Tongue (tissue), 2 donors: Measurements from ENCODE around the gene TBRG4. TPM values are rescaled to one million over a fixed set of nuclear protein-coding genes. Genes with fewer than 3 reads are reported as not detected.

Source experiments
- DNase-seq: peaks from one replicate; pipeline ENCODE4 v3.0.0-alpha.2; 2015
- total RNA-seq: library from RNA; depleted of rRNA; stranded (reverse); fragments of >200 nt; gene quantifications from one replicate; pipeline ENCODE4 v1.2.3, GENCODE V29; 2014

The TBRG4 gene
- total RNA-seq, 1 donor from 2014 or later, result 55.4 TPM

GRCh38 chr7:45073786-45074527 is 37.5 kb downstream of the TBRG4 start:
- no peak for DNase-seq

- DNase-seq, result no peak
These were observed 38.3 kb downstream of the TBRG4 start for GRCh38 chr7:45073031-45073785.

GRCh38 chr7:45072131-45073030 is 39.1 kb downstream of the TBRG4 start:
- no peak for DNase-seq

DNA sequence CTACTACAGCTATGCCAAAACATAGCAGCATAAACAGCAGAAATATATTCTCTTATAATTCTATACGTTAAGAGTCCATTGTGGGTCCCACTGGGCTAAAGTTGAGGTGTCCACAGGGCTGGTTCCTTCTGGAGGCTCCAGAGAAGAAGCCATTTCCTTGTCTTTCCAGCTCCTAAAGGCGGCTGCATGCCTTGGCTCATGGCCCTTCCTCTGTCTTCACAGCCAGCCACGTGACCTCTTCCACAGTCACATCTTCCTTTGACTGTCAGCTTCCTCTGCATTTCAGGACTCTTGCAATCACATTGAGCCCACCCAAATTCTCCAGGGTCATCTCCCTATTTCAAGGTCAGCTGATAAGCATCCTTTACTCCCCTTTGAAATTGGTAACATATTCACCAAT is 40.0 kb downstream of the TBRG4 start:
- no peak for DNase-seq

DNA sequence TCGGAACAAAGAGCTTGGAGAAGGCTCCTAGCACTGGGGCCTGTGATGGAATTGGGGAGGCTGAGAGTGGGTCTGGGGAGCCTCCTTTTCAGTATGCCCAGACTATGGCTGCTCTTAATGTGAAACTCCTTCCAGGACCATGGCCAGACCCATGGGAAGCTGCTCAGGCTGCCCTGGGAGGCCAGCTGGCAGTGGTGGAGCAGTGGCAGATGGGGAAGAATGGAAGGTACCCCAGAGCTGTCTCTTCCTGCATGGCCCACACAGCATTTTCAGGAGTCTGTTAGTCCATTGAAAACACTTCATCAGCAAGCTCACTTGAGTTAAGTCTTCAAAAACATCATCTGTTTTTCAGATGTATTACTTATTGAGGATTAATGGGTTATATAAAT is 41.2 kb downstream of the TBRG4 start:
- no peak for DNase-seq

GRCh38 chr7:45069444-45070253 is 41.8 kb downstream of the TBRG4 start:
- no peak for DNase-seq

GRCh38 chr7:45068236-45069023 is 43.1 kb downstream of the TBRG4 start:
- no peak for DNase-seq

DNA sequence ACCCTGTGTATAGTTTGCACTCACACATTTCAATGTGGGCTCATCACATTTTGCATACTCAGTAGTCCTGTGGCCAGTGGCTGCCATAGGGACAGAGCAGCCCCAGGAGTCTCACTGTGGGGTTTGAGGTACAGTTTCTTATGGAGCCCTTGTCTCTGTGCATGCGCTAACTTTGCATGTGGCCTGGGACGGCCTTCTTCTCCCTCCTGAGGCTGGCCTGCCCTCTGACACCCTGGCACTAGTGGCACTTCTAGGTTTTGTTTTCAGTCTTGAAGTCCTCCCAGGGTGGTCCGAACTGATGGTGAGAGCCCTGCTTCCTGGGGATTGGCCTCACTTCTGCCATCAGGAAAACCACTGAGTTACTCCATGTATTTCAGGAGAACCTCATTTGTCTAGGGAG is 43.9 kb downstream of the TBRG4 start:
- no peak for DNase-seq

DNA sequence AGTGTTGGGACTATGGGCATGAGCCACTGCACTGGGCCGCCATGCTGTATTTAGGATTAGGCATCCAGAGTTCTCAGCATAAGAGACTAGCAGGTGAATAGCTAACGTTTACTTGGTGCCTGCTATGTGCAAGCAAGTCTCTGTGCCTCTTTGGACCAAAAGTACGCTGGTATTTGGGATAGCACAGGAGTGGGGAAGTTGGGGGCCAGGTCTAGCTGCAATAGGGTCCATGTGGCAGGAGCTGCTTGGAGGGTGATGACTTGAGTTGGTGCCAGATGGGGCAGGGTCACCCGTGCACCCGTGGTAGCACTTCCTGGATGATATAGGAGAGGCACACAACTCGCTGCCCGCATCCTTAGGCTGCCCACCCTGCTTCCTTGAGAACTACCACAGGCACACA is 45.1 kb downstream of the TBRG4 start:
- no peak for DNase-seq

- no peak for DNase-seq
These were observed 46.2 kb downstream of the TBRG4 start for GRCh38 chr7:45065031-45065995.

DNA sequence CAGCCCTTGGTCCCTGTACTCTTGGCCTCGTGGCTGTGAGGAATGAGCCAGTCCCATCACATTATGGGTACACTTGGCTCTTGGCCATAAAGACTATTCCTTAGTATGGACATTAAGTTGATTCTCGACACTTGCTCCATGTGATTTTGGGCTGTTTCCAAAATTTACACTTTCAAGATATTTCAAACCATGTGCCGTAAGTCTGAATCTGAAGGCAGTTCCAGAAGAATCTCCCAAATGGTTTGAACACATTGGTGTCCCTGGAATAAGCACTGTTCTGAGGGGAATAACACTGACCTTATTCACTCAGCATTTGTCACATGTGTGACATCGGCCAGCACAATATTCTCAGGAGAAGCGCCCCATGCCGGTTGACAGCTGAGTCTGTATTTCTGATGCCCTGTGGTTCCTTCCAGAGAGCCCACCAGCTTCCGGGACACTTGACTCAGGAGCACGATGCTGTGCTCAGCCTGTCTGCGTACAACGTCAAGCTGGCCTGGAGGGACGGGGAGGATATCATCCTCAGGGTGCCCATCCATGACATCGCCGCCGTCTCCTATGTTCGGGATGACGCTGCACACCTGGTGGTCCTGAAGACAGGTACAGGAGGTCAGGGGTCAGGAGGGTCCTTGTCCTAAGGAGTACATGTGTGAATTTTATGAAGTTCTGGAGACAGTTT is 47.3 kb downstream of the TBRG4 start:
- no peak for DNase-seq

DNA sequence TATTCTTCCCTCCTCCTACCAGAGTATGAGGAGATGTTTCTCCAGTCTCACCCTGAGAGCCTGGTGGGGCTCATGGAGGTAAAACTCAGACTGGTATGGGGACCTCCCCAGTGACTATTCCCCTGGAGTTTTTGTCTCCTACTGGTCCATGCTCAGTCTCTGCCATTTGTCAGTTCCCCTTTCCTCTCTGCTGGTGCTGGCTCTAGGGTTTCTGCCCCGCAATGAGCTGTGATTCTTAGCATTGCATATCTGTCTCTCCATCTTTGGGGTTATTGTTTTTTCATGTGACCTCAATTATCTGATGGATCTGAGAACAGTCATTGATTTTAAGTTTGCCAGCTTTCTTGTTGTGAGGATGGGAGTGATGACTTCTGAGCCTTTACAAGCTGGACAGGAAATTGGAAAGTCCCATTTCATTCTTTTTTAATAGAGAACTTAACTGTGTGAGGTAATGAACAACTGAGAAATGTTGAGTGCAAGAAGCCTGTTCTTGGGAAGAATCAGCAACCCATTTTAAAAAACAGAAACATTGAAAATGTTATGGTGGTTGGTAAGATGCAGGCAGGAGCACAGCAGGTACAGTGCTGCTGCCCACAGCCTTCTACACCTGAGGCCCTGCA is 49.6 kb downstream of the TBRG4 start:
- no peak for DNase-seq

DNA sequence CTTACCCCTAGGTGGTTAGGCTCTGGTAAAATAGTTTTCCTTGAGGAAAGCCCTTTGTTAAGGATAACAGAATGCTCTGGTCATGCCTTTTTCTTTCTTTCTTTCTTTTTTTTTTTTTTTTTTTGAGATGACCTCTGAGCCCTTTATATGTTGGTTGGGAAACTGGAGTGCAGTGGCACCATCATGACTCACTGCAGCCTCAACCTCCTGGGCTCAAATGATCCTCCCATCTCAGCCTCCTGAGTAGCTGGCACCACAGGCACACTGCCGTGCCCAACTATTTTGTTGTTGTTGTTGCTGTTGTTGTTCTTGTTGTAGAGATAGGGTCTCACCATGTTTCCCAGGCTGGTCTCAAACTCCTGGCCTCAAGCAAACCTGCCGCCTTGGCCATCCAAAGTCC is 50.1 kb downstream of the TBRG4 start:
- DNase-seq, result no peak

DNA sequence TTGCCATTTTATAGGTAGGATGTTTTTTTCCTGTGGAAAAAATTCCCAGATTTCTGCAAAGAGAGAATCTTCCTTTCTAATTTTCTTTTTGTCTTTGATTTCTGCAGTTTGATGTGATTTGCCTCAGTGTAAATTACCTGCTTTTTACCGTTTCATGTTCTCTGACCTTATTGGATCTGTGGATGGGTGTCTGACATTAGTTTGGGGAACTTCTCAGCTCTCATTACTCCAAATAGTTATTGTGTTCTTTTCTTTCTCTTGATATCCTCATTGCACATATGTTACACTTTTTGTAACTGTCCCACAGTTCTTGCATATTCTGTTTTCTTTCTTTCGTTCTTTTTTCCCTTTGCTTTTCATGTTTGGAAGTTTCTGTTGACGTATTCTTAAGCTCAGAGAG is 51.2 kb downstream of the TBRG4 start:
- no peak for DNase-seq

- DNase-seq, result no peak
These were observed 53.6 kb downstream of the TBRG4 start for GRCh38 chr7:45057878-45058277.

GRCh38 chr7:45055594-45056219 is 55.8 kb downstream of the TBRG4 start:
- DNase-seq, result no peak

DNA sequence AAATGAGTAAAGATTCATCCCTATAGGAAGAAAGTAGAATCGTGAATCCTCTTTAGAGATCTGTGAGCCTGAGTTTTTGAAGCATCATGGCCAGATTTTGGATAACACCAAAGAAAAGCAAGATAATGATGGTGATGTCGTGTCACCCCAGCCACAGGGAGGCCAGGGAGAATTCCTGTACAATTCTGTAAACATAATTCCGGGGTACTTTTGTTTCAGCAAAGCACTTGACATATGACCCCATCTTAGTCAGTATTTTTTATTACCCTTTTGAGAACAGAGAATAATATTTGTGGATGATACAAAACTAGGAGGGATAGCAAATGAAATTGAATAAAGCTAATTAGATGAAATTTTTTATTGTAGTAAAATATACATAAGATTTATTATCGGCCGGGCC is 56.5 kb downstream of the TBRG4 start:
- no peak for DNase-seq

DNA sequence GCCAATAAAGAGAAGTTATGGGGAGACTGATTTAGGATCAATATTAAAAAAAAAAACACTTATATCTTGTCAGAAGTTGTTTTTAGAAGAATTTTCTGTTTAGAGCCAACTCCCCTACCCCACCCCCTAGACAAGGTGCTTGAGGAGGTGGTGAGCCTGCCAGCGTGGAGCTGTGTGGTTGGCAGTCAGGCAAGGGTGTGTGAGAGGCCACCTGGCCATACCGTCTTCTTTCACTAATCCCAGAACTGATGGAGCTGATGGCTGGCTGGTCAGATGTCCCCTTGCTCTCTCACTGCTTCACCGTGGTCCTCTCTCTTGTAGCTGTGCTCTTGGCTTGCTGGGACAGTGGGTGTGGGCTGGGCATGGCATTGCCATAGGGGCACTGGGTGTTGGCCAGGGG is 57.1 kb downstream of the TBRG4 start:
- no peak for DNase-seq
